ENCODE measurements around the gene TP53RK. TPM values are rescaled to one million over a fixed set of nuclear protein-coding genes. Genes with fewer than 3 reads are reported as not detected.

The TP53RK gene
- total RNA-seq, 1 experiment from 2014 or later = 21.5 TPM

DNA sequence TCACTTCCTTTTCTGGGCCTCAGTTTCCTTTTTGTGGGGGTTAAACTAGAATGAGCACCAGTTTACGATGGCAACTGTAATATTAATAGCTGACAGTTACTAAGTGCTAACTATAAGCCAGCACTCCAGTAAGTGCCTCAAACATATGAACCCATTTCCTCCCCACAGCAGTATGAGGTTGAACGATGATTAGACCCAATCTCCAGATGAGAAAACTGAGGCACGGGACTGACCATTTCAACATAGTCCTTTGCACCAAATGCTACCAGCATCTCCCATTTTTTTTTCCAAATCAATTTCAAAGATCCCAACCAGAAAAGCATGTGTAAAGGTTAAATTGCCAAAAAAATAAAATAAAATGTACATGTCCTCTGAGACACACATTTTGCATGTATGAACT, 45.1 kb downstream of the TP53RK start:
- Histone ChIP-seq H3K56ac (ENCODE audit: insufficient read length, low read depth, low read length) (no peak overlapping the region), H2AK5ac (ENCODE audit: insufficient read length, low read length) (no peak overlapping the region), H3K79me1 (ENCODE audit: insufficient read depth, low read depth, low read length, poor library complexity, severe bottlenecking) (no peaks in the 10 kb centered on the region), H3K27me3 (ENCODE audit: insufficient read depth, low read length) (no peaks in the 10 kb centered on the region), H4K8ac (replicated peaks; ENCODE audit: insufficient read length, low read depth, low read length) (no peak overlapping the region), H2BK120ac (ENCODE audit: low read depth, low read length, poor library complexity, severe bottlenecking) (no peak overlapping the region), H3K14ac (ENCODE audit: insufficient read depth, low read length) (no peak overlapping the region), H2BK12ac (ENCODE audit: insufficient read length, low read depth, low read length) (no peak overlapping the region), H2AFZ (ENCODE audit: low read length) (no peak overlapping the region), H3K9me3 (ENCODE audit: control insufficient read depth, low read depth, low read length) (no peaks in the 10 kb centered on the region), H3K4me2 (ENCODE audit: insufficient read depth, insufficient read length, low read length) (no peak overlapping the region), H3K27ac (ENCODE audit: insufficient read length, low read depth, low read length) (no peak overlapping the region), H2BK5ac (ENCODE audit: insufficient read length, low read length) (no peak overlapping the region), H3K23ac (ENCODE audit: insufficient read length, low read depth, low read length) (no peak overlapping the region), H4K5ac (ENCODE audit: insufficient read length, low read depth, low read length) (no peak overlapping the region), H3K4me1 (ENCODE audit: insufficient read depth, low read length) (no peaks in the 10 kb centered on the region), H4K91ac (ENCODE audit: insufficient read length, low read depth, low read length) (no peak overlapping the region), H2BK15ac (ENCODE audit: low read depth, low read length) (no peak overlapping the region), H3K18ac (ENCODE audit: insufficient read length, low read depth, low read length) (no peak overlapping the region), H3K4ac (ENCODE audit: low read depth, low read length) (no peak overlapping the region), H3K79me2 (ENCODE audit: insufficient read depth, low read length) (no peaks in the 10 kb centered on the region), H3K9ac (ENCODE audit: extremely low read depth, insufficient read length, low read length) (no peak overlapping the region), H2BK20ac (ENCODE audit: low read depth, low read length, poor library complexity, severe bottlenecking) (no peak overlapping the region), H3K23me2 (ENCODE audit: insufficient read length, low read depth, low read length, poor library complexity, severe bottlenecking) (no peaks in the 10 kb centered on the region), H3T11ph (ENCODE audit: low read length) (no peak overlapping the region), H4K20me1 (ENCODE audit: control insufficient read depth, insufficient read depth, insufficient read length) (peaks cover 5% of the 10 kb centered on the region)
- no peak for DNase-seq
- Mint-ChIP-seq H3K27me3 (ENCODE audit: low read depth) (peaks cover 14% of the 10 kb centered on the region), H3K4me1 (peaks cover 31 to 32% of the 10 kb centered on the region in 2 experiments), H3K4me3 (no peak overlapping the region), H3K27ac (no peak overlapping the region), H3K9me3 (no peaks in the 10 kb centered on the region; a peak in 1 of 5 replicates), H3K36me3 (ENCODE audit: insufficient read depth in 1 of 3, low read depth in 3 of 3) (peaks cover 0 to 15% (median 0%) of the 10 kb centered on the region in 3 experiments; a peak in 2 of 7 replicates)
- no CpG with 5 or more reads among the region's 3 CpGs for WGBS (ENCODE audit: extremely low coverage, insufficient read length, low lambda C conversion rate)
- TF ChIP-seq, protein P1, sequence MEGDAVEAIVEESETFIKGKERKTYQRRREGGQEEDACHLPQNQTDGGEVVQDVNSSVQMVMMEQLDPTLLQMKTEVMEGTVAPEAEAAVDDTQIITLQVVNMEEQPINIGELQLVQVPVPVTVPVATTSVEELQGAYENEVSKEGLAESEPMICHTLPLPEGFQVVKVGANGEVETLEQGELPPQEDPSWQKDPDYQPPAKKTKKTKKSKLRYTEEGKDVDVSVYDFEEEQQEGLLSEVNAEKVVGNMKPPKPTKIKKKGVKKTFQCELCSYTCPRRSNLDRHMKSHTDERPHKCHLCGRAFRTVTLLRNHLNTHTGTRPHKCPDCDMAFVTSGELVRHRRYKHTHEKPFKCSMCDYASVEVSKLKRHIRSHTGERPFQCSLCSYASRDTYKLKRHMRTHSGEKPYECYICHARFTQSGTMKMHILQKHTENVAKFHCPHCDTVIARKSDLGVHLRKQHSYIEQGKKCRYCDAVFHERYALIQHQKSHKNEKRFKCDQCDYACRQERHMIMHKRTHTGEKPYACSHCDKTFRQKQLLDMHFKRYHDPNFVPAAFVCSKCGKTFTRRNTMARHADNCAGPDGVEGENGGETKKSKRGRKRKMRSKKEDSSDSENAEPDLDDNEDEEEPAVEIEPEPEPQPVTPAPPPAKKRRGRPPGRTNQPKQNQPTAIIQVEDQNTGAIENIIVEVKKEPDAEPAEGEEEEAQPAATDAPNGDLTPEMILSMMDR (conservative IDR thresholded peaks at IDR 0.05) = no peak
